ENCODE data around the gene FAM222A.

FAM222A gene

DNA sequence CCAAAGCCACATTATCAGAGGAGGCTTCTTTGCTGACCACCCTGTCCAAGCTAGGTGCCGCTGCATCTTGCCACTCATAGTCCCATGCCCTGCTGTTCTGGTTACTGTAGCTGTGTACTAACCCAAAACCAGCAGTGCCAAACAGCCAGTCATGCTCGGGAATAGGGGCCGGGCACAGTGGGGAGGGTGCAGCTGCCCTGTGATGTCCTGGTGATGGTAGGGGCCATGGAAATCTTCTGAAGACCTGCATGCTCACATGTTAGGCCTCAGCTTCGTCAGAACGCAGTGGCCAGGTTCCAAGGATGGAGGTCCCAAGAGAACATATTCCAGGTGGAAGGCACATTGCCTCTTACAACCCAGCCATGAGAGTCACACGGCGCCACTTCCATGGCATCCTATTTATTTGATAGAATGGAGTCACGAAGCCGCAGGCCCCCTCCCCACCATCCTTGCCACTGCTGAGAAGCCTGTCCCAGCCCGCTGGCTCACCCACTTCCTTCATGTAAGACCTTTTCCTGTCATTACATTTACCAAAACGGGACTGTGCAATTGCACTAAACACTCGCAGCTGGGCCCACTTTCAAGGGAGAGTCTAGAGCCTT is 48.5 kb downstream of the FAM222A start:
- no peak for DNase-seq

- no peak for DNase-seq
Measured at GRCh38 chr12:109762673-109763191, 49.1 kb downstream of the FAM222A start.

DNA sequence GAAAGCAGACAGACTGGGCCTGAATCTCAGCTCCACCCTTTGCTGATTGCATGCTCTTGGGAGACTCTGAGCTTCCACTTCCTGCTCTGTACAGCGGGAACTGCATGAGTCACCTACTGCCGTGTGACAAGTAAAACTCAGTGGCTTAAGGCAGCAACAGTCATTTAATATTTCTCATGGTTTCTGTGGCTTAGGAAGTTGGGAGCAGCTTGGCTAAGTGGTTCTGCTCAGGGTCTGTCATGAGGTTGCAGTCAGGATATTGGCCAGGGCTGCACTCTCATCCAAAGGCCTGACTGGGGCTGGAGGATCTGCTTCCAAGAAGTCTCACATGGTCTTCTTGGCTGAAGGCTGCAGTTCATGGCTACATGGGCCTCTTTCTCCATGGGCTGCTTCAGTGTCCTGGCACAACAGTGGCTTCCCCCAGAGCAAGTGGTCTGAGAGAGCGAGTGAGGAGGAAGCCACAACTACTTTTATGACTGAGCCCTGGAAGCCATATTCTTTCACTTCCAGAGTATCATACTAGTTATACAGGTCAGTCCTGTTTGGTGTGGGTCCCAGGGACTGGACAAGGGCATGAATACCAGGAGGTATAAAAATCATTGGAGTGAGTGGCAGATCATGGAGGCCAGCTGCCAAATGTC is 49.7 kb downstream of the FAM222A start:
- no peak for DNase-seq

DNA sequence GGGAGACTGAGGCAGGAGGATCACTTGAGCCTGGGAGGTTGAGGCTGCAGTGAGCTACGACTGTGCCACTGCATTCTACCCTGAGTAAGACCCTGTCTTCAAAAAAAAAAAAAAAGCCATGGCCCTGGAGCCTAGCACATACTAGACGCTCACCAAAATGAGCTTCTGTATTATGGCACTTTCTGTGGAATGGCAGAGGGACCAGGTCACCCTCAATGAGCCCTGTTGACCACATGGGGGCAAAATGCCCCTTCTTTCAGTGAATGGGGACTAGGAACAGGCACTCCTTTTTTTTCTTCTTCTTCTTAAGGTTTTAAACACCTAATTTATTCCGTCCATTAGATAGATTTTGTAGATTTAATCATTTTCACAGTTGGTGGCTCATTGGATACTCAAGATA is 50.5 kb downstream of the FAM222A start:
- DNase-seq, result no peak

DNA sequence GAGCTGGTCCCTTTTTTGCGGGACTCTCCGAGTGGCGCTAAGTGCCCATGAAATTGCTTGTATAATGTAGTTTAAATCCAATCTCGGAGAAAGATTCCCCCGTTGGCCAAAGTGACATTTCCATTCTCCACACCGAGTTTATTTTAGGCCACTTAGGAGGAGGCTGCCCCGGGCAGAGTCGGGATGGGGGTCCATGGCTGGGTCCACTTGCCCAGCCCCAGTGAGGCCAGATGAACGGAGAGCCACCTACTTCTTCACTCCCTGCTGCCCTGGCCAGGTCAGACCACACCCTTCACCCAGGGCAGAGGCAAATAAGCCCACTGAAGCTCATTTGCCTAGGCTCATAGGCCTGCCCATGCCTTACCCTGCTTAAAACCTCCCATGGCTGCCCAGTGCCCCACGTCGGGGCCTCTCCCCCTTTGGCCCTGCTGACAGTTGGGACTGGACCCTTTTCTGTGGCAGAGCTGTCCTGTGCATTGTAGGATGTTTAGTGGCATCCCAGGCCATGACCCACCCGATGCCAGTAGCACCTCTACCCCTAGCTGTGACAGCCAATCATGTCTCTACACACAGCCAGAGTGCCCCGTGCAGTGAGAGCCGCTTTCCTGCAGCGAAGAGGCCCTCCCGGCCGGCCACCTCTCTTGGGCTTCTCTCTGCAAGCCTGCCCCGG is 51.3 kb downstream of the FAM222A start:
- DNase-seq, result no peak

- DNase-seq, result no peak
Measured at GRCh38 chr12:109765446-109765810, 51.8 kb downstream of the FAM222A start.

GRCh38 chr12:109766251-109766778 is 52.7 kb downstream of the FAM222A start:
- DNase-seq, result no peak

- no peak for DNase-seq
Measured at GRCh38 chr12:109767456-109767855, 53.8 kb downstream of the FAM222A start.

DNA sequence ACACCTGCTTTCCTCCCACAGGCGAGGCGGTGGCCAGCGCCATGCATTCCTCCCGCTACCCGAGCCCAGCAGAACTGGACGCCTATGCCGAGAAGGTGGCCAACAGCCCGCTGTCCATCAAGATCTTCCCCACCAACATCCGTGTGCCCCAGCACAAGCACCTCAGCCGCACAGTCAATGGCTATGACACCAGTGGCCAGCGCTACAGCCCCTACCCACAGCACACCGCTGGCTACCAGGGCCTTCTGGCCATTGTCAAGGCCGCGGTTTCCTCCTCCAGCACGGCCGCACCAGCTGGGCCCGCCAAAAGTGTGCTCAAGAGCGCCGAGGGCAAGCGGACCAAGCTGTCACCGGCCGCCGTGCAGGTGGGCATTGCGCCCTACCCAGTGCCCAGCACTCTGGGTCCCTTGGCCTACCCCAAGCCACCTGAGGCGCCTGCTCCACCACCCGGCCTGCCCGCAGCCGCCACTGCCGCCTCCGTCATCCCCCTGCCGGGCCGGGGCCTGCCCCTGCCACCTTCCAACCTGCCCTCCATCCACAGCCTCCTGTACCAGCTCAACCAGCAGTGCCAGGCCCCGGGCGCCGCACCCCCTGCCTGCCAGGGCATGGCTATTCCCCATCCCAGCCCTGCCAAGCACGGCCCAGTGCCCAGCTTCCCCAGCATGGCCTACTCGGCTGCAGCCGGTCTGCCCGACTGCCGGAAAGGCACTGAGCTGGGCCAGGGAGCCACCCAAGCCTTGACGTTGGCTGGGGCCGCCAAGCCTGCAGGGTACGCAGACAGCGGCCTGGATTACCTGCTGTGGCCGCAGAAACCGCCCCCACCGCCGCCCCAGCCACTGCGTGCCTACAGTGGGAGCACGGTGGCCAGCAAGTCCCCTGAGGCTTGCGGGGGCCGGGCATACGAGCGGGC is 54.6 kb downstream of the FAM222A start:
- no peak for DNase-seq

DNA sequence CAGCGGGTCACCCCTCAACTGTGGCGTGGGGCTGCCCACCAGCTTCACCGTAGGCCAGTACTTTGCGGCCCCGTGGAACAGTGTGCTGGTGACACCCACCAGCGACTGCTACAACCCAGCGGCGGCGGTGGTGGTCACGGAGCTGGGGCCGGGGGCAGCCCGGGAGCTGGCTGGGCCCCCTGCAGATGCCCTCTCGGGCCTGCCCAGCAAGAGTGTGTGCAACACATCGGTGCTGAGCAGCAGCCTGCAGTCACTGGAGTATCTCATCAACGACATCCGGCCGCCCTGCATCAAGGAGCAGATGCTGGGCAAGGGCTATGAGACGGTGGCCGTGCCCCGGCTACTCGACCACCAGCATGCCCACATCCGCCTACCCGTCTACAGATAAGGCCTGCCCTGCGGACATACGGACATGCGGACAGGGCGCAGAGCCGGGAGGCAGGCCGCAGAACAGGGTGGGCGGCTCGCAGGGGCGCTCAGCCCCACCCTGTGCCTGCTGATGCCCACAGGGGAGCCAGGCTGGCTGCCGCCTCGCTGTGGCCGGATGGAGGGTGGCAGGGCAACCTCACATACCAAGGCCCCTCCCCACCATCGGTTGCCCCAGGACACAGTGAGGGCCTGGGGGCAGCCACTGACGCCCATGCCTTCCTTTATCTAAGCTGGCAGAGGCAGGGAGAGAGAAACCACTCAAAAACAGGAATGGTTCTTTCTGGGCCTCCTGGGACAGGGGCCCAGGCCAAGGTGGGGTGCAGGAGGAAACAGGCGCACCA is 55.5 kb downstream of the FAM222A start:
- no peak for DNase-seq

GRCh38 chr12:109770104-109770860 is 56.7 kb downstream of the FAM222A start:
- DNase-seq, result no peak

DNA sequence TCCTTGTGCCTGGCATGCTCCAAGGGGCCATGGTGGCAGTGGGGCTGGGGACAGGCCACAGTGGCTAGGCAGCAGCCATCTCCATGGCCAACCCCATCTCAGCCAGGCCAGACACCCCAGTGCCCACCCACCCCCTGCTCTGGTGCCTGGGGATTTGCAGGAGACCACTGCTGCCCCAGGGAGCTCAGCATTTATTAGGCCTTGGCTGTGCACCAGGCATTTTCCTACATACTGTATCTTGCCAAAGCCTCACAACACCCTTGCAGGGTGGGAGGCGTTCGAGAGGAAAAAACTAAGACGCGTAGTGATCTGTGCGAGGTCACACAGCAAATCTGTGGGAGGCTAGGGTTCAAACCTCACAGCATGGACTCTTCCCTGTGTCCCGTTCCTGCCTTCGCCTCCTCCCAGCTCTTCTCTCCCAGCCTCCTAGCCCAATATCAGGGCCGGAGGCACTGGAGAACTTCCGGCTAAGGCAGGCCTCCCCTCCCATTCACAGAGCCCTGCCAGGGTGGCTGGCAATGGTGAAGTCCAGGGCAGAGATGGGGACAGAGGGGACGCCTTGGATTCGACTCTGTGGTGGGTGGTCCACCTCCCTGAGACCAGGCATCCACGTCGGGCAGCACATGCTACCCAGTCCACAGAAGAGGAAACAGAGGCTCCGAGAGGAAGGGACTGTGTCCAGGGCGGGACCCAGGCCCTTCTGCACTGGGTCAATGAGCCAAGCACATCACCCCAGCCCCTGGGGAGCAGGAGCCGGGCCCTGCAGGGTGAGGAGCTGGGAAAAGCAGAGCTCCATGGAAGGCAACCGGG is 57.4 kb downstream of the FAM222A start:
- DNase-seq, result no peak

GRCh38 chr12:109771746-109772621 is 58.4 kb downstream of the FAM222A start:
- peak; percentile 10 for DNase-seq

GRCh38 chr12:109772622-109773321 is 59.1 kb downstream of the FAM222A start:
- no peak for DNase-seq

GRCh38 chr12:109773384-109774011 is 59.9 kb downstream of the FAM222A start:
- no peak for DNase-seq

GRCh38 chr12:109775172-109775881 is 61.7 kb downstream of the FAM222A start:
- peak; percentile 76 for DNase-seq

DNA sequence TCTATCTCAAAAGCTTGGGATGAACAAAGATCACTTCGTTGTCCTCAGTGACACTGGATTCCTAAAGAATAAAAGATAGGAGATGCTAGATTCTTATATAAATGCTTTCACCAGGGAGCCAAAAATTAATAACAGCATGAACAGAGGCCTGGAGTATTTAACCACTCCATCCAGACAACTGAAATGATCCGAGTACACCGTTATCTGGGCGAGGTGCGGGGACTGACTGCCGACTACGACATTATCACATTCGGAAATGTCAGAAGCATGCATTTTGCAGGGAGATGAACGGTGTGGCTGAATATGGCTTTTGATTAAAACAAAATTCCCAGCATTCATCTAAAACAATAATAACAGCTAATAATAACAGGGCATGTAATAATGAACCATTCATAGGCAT is 63.0 kb downstream of the FAM222A start:
- no peak for DNase-seq

- no peak for DNase-seq
Measured at GRCh38 chr12:109777544-109777943, 63.9 kb downstream of the FAM222A start.

All from activated T-cell treated with anti-CD3 and anti-CD28 coated beads, Interleukin-2, amount 50 U/mL, for 1 hour (primary cell).